Body of pancreas (tissue), 4 donors: ENCODE measurements around the gene ECT2L.

Experiments
- POLR2A ChIP-seq, 3 donors: fragments of 450-650 bp; IDR thresholded peaks; one replicate each; pipeline ENCODE4 v1.6.1; 2016; ENCODE audit warnings: antibody characterized with exemption in 3 of 3, mild to moderate bottlenecking in 2 of 3
- TF ChIP-seq, protein P1 (sequence below), 7 experiments: fragments of 450-650 bp in 4 of 7; fragments of 200-600 bp in 3 of 7; sonication (generic) in 3 of 7; IDR thresholded peaks; one replicate each; pipeline ENCODE4 v1.5.1; 2016 to 2019; ENCODE audit warnings: antibody characterized with exemption in 7 of 7

DNA sequence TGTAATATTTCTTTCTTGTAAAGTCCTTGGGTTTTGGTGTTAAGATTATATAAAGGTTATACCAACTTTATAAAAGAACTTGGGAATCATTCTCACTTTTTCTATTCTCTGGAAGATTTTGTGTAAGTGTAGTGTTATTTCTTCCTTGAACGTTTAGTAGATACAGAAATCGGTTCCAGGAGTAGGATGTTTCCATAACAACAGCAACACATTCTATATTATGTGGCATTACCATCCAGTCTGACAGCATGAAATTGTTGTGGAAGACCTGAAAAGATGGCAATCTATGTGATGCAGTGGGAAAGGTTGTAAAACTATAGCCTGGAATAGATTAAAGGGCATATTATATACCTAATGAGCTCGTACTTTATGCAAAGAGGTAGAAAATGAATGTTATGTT is 13.8 kb downstream of the ECT2L start:
- TF ChIP-seq POLR2A (IDR thresholded peaks at IDR 0.05), result no peak
- TF ChIP-seq, protein P1, sequence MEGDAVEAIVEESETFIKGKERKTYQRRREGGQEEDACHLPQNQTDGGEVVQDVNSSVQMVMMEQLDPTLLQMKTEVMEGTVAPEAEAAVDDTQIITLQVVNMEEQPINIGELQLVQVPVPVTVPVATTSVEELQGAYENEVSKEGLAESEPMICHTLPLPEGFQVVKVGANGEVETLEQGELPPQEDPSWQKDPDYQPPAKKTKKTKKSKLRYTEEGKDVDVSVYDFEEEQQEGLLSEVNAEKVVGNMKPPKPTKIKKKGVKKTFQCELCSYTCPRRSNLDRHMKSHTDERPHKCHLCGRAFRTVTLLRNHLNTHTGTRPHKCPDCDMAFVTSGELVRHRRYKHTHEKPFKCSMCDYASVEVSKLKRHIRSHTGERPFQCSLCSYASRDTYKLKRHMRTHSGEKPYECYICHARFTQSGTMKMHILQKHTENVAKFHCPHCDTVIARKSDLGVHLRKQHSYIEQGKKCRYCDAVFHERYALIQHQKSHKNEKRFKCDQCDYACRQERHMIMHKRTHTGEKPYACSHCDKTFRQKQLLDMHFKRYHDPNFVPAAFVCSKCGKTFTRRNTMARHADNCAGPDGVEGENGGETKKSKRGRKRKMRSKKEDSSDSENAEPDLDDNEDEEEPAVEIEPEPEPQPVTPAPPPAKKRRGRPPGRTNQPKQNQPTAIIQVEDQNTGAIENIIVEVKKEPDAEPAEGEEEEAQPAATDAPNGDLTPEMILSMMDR (IDR thresholded peaks at IDR 0.05), result no peak
